ENCODE results near the gene TMEM132C. TPM values are rescaled to one million over a fixed set of nuclear protein-coding genes. Genes with fewer than 3 reads are reported as not detected.

TMEM132C gene
- total RNA-seq, 2 donors from 2014 or later, result 0.46 to 5.3 TPM

- no peak overlapping the region for H3K27ac ChIP-seq
- no peaks in the 10 kb centered on the region for H3K9me3 ChIP-seq
- no peaks in the 10 kb centered on the region for H3K4me1 ChIP-seq (replicated peaks)
- no peaks in the 10 kb centered on the region for H3K36me3 ChIP-seq
- no peaks in the 10 kb centered on the region for H3K27me3 ChIP-seq (replicated peaks; ENCODE audit: insufficient read depth)
- WGBS, result 94% methylated on average over 5 of the region's 5 CpGs
- DNase-seq (ENCODE audit: low spot score), result no peak
- intact Hi-C loops (cut with DNase I), result no loop called here
- no peak overlapping the region for H3K4me3 ChIP-seq
- TF ChIP-seq POLR2AphosphoS5 (IDR thresholded peaks at IDR 0.05), result no peak
- TF ChIP-seq POLR2A (IDR thresholded peaks at IDR 0.05), result no peak
- TF ChIP-seq CTCF (IDR thresholded peaks at IDR 0.05), result no peak
Measured at GRCh38 chr12:128322341-128322740, 55.4 kb downstream of the TMEM132C start.

GRCh38 chr12:128323145-128323920, 56.4 kb downstream of the TMEM132C start:
- no peak overlapping the region for H3K4me3 ChIP-seq
- no peaks in the 10 kb centered on the region for H3K36me3 ChIP-seq
- intact Hi-C loops (cut with DNase I), result no loop called here
- DNase-seq (ENCODE audit: low spot score), result no peak
- no peaks in the 10 kb centered on the region for H3K9me3 ChIP-seq
- H3K27me3 ChIP-seq (replicated peaks; ENCODE audit: insufficient read depth), result no peaks in the 10 kb centered on the region
- TF ChIP-seq POLR2AphosphoS5 (IDR thresholded peaks at IDR 0.05) (no peak), POLR2A (IDR thresholded peaks at IDR 0.05) (no peak), CTCF (IDR thresholded peaks at IDR 0.05) (no peak)
- WGBS, result 40% methylated on average over 20 of the region's 20 CpGs
- no peaks in the 10 kb centered on the region for H3K4me1 ChIP-seq (replicated peaks)
- no peak overlapping the region for H3K27ac ChIP-seq

GRCh38 chr12:128325646-128326045, 58.7 kb downstream of the TMEM132C start:
- H3K4me1 ChIP-seq (replicated peaks), result no peaks in the 10 kb centered on the region
- no peaks in the 10 kb centered on the region for H3K36me3 ChIP-seq
- no peaks in the 10 kb centered on the region for H3K9me3 ChIP-seq
- no peak overlapping the region for H3K4me3 ChIP-seq
- no peak overlapping the region for H3K27ac ChIP-seq
- no peaks in the 10 kb centered on the region for H3K27me3 ChIP-seq (replicated peaks; ENCODE audit: insufficient read depth)
- intact Hi-C loops (cut with DNase I), result no loop called here
- 76% methylated on average over 12 of the region's 12 CpGs for WGBS
- no peak for TF ChIP-seq CTCF (IDR thresholded peaks at IDR 0.05)
- no peak for TF ChIP-seq POLR2A (IDR thresholded peaks at IDR 0.05)
- TF ChIP-seq POLR2AphosphoS5 (IDR thresholded peaks at IDR 0.05), result no peak
- DNase-seq (ENCODE audit: low spot score), result no peak

- Histone ChIP-seq H3K4me1 (replicated peaks) (no peaks in the 10 kb centered on the region), H3K27me3 (replicated peaks; ENCODE audit: insufficient read depth) (no peaks in the 10 kb centered on the region), H3K4me3 (no peak overlapping the region), H3K27ac (no peak overlapping the region), H3K36me3 (no peaks in the 10 kb centered on the region), H3K9me3 (no peaks in the 10 kb centered on the region)
- TF ChIP-seq POLR2A (IDR thresholded peaks at IDR 0.05), result no peak
- no peak for TF ChIP-seq POLR2AphosphoS5 (IDR thresholded peaks at IDR 0.05)
- TF ChIP-seq CTCF (IDR thresholded peaks at IDR 0.05), result no peak
- intact Hi-C loops (cut with DNase I), result no loop called here
- WGBS, result 20% methylated on average over 7 of the region's 7 CpGs
- DNase-seq (ENCODE audit: low spot score), result no peak
Measured at GRCh38 chr12:128326406-128326805, 59.4 kb downstream of the TMEM132C start.

DNA sequence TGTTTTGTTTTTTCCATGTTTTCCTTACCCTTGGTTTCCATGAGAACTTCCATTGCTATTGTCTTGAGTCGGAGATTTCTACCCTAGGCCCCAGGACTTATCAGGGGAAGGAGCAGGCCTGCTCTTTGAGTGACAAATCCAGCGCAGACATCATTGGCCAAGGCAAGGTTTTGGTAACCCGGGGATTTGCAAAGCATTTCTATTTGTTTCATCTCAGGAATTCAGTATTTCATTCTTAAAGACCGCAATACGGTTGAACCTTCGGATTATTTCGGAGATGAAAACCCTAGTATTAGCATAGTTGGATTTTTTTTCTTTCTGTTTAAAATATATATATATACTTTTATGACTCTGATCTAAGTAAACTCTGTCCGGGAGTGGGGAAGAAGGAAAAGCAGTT, 62.0 kb downstream of the TMEM132C start:
- Histone ChIP-seq H3K9me3 (no peaks in the 10 kb centered on the region), H3K27ac (no peak overlapping the region), H3K36me3 (no peaks in the 10 kb centered on the region), H3K27me3 (replicated peaks; ENCODE audit: insufficient read depth) (no peaks in the 10 kb centered on the region), H3K4me3 (no peak overlapping the region), H3K4me1 (replicated peaks) (no peaks in the 10 kb centered on the region)
- WGBS, result 92% methylated on average over 8 of the region's 8 CpGs
- intact Hi-C loops (cut with DNase I), result no loop called here
- no peak for TF ChIP-seq POLR2AphosphoS5 (IDR thresholded peaks at IDR 0.05)
- no peak for TF ChIP-seq CTCF (IDR thresholded peaks at IDR 0.05)
- TF ChIP-seq POLR2A (IDR thresholded peaks at IDR 0.05), result no peak
- DNase-seq (ENCODE audit: low spot score), result no peak
